H4 (cell line): ENCODE data around the gene HTT. TPM values are rescaled to one million over a fixed set of nuclear protein-coding genes. Genes with fewer than 3 reads are reported as not detected.
"Not testable (repeated sequence)": the region's sequence is repeated elsewhere in the genome, so short reads cannot be mapped to it uniquely, and the experiment has no call there.

Experiments used
- DNase-seq: peaks from one replicate; pipeline ENCODE4 v3.0.0-alpha.2; 2015; ENCODE audit warnings: low spot score
- total RNA-seq: library from RNA; depleted of rRNA; stranded (reverse); fragments of >200 nt; shearing (Covaris generic); gene quantifications from 2 replicates; pipeline ENCODE4 v1.2.3, GENCODE V29; 2014

The HTT gene
- total RNA-seq, 1 experiment from 2014 or later: 23.9 TPM

- DNase-seq: no peak
Measured at GRCh38 chr4:3121596-3121995, 47.1 kb downstream of the HTT start.

DNA sequence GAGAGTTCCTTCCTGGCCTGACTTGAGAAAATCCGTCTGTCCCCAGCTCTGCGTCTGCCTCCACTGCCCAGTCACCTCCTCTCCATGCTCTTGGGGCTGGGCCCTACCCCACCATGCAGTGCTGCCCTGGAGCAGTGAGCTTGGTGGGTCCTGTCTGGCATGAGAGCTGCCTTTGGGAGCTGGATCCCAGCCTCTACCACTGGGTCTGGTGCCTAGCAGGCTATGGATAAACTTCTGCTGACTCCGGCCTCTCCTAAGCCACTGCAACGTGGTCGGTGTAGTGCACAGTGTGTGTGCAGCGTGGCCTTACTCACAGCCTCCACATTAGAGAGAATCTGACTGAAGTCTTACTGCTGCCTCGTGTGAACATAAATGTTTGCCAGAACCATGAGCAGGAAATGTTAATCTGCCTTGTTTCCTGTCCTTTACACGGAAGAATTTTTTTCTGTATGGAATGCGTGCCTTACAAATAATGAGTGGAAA, 47.6 kb downstream of the HTT start:
- DNase-seq: no peak

- no peak for DNase-seq
Measured at GRCh38 chr4:3123181-3123671, 48.7 kb downstream of the HTT start.

DNA sequence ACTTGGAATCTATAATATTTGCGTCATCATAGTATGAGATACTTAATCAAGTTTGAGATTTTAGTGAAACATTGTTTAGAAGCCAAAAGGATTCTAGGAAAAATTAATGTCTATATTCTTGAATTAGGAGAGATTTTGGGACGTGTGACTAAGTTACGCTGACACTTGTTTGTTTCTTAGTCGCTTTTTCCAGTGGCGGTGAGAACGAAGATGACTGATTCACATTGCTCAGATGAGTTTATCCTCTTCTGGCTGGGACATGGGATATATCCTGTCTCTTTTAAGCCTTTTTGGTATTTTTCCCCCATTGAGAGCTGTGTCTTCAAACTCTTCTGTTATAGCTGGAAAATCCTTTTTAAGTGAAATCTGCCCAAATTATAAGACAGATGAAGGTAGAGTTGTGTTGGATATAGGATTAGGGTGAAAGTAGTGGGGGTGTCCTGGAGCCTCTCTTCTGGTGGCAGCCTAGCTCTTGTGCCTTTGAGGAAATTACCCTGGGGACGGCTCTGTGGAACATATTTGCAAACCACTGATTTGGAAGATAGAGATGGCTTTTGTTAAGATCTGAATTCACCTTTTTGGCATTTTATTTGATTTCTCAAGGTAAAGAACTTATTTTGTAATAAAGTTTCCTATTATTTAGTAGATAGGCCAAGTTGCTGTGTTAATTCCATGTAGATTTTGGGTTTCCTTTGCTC, 49.7 kb downstream of the HTT start:
- no peak for DNase-seq

GRCh38 chr4:3127112-3127511, 52.6 kb downstream of the HTT start:
- no peak for DNase-seq

DNA sequence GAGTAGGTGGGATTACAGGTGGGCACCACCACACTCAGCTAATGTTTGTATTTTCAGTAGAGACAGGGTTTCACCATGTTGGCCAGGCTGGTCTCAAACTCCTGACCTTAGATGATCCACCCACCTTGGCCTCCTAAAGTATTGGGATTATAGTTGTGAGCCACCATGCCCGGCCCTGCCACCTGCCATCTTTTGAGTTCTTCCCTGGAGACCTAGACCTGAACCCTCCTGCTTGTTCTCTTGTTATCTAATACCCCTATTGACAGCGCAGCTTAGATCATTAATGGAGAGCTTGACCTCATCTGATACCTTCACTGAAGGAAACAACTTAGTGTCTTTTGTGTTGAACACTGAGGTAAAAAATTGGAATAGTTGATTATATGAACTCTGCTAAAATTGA, 53.6 kb downstream of the HTT start:
- DNase-seq: no peak

DNA sequence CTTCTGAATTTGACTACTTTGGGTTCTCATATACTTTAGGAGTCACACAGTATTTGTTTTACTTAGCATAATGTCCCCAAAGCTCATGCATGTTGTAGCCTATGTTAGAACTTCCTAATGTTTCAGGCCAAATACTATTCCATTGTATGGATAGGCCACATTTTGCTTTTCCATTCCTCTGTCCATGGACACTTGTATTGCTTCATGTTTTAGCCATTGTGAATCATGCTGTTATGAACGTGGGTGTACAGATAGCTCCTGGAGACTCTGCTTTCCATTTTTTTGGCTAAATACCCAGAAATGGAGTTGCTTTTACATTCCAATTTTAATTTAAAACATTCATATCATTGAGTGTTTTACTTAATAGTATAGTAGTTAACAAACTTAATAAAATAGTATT, 54.5 kb downstream of the HTT start:
- no peak for DNase-seq

DNA sequence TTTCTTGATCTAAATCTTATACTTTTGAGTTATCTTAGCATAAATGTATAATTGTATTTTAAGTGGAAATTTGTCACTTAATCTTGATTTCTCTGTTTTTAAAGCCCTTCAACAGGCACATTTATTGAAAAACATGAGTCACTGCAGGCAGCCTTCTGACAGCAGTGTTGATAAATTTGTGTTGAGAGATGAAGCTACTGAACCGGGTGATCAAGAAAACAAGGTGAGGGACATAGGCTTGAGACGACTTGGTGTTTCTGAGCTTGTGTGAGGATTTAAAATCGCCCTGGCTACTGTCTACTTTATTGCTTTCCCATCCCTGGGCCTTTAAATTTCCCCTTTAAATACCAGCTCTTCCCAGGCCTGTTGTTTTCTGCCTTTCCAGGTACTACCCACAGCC, 55.7 kb downstream of the HTT start:
- no peak for DNase-seq

- no peak for DNase-seq
Measured at GRCh38 chr4:3130826-3131225, 56.3 kb downstream of the HTT start.

- DNase-seq: no peak
Measured at GRCh38 chr4:3134201-3134600, 59.7 kb downstream of the HTT start.

- DNase-seq: no peak
Measured at GRCh38 chr4:3135155-3136011, 60.9 kb downstream of the HTT start.

- no peak for DNase-seq
Measured at GRCh38 chr4:3136454-3136853, 62.0 kb downstream of the HTT start.

DNA sequence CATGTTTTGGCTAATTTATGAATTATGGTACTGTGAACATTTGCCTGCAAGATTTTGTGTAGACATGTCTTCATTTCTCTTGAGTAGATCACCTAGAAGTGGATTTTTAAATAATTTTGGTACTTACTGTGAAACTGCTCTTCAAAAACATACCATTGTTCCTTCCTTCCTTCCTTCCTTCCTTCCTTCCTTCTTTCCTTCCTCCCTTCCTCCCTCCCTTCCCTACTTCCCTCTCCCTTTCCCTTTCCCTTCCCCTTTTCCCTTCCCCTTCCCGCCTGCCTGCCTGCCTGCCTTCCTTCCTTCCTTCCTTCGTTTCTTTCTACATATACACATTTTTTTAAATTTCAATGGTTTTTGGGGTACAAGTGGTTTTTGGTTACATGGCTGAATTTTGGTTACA, 63.4 kb downstream of the HTT start:
- no peak for DNase-seq

GRCh38 chr4:3145234-3145924, 70.9 kb downstream of the HTT start:
- no peak for DNase-seq

GRCh38 chr4:3148926-3149325, 74.4 kb downstream of the HTT start:
- DNase-seq: no peak

DNA sequence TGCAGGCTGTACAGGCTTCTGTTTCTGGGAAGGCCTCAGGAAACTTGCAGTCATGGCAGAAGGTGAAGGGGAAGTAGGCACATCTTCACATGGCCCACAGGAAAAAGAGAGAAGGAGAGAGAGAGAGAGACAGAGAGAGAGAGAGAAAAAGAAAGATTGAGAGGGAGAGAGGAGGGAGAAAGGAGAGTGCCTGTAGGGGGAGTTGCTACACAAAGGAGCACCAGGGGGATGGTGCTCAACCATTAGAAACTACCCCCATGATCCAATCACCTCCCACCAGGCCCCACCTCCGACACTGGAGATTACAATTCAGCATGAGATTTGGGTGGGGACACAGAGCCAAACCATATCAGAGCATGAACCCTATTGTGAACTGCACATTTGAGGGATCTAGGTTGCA, 76.8 kb downstream of the HTT start:
- DNase-seq: not testable (repeated sequence)

GRCh38 chr4:3157366-3157765, 82.9 kb downstream of the HTT start:
- no peak for DNase-seq

DNA sequence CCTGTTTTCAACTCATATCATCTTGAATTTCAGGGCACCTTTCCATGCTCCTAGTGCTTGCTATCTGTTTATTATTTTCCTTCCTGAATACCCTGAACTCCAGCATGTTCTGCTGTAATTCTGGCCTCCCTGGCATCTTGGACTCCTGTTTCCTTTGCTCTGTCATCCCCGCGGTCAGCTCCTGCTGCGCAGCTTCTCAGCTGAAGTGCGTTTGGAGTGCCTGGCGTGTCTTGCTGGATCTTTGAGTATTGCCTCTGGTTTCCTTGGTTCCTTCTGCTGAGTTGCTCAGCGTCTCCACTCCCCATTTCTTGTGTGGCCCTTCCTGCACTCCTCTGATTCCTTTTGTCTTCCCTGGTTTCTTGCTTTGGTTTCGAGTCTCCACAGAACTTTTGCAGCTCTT, 84.4 kb downstream of the HTT start:
- no peak for DNase-seq

DNA sequence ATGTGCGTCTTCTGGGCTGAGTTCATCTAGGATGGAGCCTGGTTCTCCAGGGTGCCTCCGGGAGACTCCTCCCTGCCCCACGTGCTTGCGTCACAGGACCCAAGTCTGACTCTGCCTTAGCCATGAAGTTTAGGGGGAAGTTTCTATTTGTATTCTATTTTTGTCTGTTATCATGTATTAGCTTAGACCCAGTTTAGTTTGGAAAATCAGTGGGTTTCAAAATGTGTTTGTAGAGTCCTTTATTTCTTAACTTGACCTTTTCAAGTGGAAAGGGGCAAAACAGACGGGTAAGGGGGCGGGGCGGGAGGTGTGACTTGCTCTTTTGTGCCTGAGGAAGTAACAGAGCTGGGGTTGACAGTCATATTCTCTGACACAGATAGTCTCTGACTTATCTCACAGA, 86.0 kb downstream of the HTT start:
- DNase-seq: no peak

DNA sequence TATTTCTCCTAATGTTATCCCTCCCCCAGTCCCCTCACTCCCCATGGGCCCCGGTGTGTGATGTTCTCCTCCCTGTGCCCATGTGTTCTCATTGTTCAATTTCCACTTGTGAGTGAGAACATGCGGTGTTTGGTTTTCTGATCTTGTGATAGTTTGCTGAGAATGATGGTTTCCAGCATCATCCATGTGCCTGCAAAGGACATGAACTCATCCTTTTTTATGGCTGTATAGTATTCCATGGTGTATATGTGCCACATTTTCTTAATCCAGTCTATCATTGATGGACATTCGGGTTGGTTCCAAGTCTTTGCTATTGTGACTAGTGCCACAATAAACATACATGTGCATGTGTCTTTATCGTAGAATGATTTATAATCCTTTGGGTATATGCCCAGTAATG, 86.6 kb downstream of the HTT start:
- not testable (repeated sequence) for DNase-seq

- not testable (repeated sequence) for DNase-seq
Measured at GRCh38 chr4:3166434-3166833, 92.0 kb downstream of the HTT start.

DNA sequence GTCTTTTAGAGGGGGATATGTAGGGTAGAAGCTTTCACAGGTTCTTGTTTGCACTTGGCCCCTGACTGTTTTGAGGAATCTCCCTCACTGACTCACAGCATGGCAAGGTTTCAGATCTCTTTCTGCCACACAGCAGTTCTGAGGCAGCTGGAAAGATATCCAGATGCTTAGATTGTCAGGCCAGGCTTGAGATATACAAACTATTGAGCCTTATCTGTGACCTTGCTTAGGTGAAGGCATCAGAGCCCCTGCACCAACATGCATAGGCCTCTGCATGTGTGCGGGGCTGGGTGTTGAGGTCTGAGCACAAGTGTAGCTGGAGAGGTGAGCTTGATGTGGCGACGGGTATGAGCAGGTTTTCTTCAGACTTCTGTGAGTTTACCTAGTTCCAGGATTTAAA, 93.5 kb downstream of the HTT start:
- no peak for DNase-seq
